Measurements from ENCODE around the gene F13A1.

The F13A1 gene

GRCh38 chr6:6239598-6240581 is 80.6 kb downstream of the F13A1 start:
- no peak for DNase-seq

GRCh38 chr6:6236730-6237469 is 83.6 kb downstream of the F13A1 start:
- DNase-seq = no peak

GRCh38 chr6:6235786-6236185 is 84.7 kb downstream of the F13A1 start:
- DNase-seq = no peak

GRCh38 chr6:6234963-6235362 is 85.5 kb downstream of the F13A1 start:
- DNase-seq = no peak

GRCh38 chr6:6230286-6230685 is 90.2 kb downstream of the F13A1 start:
- no peak for DNase-seq

- DNase-seq = no peak
Observed at GRCh38 chr6:6227896-6228295, 92.6 kb downstream of the F13A1 start.

GRCh38 chr6:6225885-6226529 is 94.5 kb downstream of the F13A1 start:
- DNase-seq = no peak

- DNase-seq = no peak
Observed at GRCh38 chr6:6224933-6225486, 95.5 kb downstream of the F13A1 start.

- DNase-seq = no peak
Observed at GRCh38 chr6:6221787-6222535, 98.5 kb downstream of the F13A1 start.

GRCh38 chr6:6220718-6221117 is 99.7 kb downstream of the F13A1 start:
- no peak for DNase-seq

GRCh38 chr6:6219716-6220115 is 100.7 kb downstream of the F13A1 start:
- DNase-seq = no peak

- no peak for DNase-seq
Observed at GRCh38 chr6:6218759-6219085, 101.7 kb downstream of the F13A1 start.

GRCh38 chr6:6217855-6218758 is 102.4 kb downstream of the F13A1 start:
- DNase-seq = no peak

- no peak for DNase-seq
Observed at GRCh38 chr6:6210994-6211393, 109.5 kb downstream of the F13A1 start.

GRCh38 chr6:6202886-6203285 is 117.6 kb downstream of the F13A1 start:
- no peak for DNase-seq

- DNase-seq = no peak
Observed at GRCh38 chr6:6201200-6201599, 119.3 kb downstream of the F13A1 start.

- DNase-seq = no peak
Observed at GRCh38 chr6:6199678-6200077, 120.8 kb downstream of the F13A1 start.

- no peak for DNase-seq
Observed at GRCh38 chr6:6196762-6197161, 123.7 kb downstream of the F13A1 start.

GRCh38 chr6:6195080-6195479 is 125.4 kb downstream of the F13A1 start:
- no peak for DNase-seq

- DNase-seq = no peak
Observed at GRCh38 chr6:6193221-6193745, 127.2 kb downstream of the F13A1 start.

GRCh38 chr6:6191909-6192308 is 128.6 kb downstream of the F13A1 start:
- DNase-seq = no peak

All from activated naive CD4-positive, alpha-beta T cell treated with Interleukin-2 at 50 U/mL for 16 hours (primary cell).